ENCODE measurements around the gene SOX6. TPM values are rescaled to one million over a fixed set of nuclear protein-coding genes. Genes with fewer than 3 reads are reported as not detected.

SOX6 gene
- total RNA-seq, 4 donors from 2014 or later: 1.6 to 22.7 (median 6.9) TPM

DNA sequence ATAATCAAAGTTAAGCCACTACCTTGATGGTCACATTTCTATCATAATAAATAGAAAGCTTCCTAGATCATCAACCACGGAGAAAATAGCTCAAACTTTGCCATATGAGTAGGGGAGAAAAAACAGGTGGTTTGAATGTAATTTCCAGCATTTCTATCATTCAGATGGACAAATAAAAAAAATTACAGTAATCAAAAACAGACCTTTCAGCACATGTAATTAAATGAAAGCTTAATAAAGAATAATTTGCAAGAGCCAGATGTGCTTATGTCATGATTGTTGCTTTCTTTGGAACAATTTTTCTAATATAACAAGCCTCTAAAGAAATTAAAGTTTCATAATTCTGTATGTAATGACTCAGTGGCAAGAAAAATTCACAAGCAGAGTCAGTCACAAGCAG is 297.0 kb downstream of the SOX6 start:
- no peak overlapping the region for H3K4me3 ChIP-seq
- H3K27ac ChIP-seq: no peak overlapping the region
- WGBS, 2 donors (ENCODE audit: low coverage in 1 of 2): 75 to 84% methylated on average over 1 of the region's 1 CpG
- DNase-seq: no peak
- H3K36me3 ChIP-seq: no peaks in the 10 kb centered on the region
- intact Hi-C loops (cut with DNase I; ENCODE audit: low total_unique reads): no loop called here
- H3K27me3 ChIP-seq: no peaks in the 10 kb centered on the region
- H3K9me3 ChIP-seq: peaks cover 0 to 2% of the 10 kb centered on the region in 2 donors
- H3K4me1 ChIP-seq: no peaks in the 10 kb centered on the region
- in situ Hi-C loops (cut with MboI; ENCODE audit: low pct_ligation_motif_present in 1 of 4, low pct_unique_long_range_greater_than_20kb in 1 of 4, low sequenced_read_pairs in 3 of 4): no loop called here
- TF ChIP-seq POLR2A (IDR thresholded peaks at IDR 0.05) (no peak), EP300 (IDR thresholded peaks at IDR 0.05; ENCODE audit: low read depth) (no peak), POLR2AphosphoS5 (IDR thresholded peaks at IDR 0.05) (no peak)
- TF ChIP-seq, protein P1, sequence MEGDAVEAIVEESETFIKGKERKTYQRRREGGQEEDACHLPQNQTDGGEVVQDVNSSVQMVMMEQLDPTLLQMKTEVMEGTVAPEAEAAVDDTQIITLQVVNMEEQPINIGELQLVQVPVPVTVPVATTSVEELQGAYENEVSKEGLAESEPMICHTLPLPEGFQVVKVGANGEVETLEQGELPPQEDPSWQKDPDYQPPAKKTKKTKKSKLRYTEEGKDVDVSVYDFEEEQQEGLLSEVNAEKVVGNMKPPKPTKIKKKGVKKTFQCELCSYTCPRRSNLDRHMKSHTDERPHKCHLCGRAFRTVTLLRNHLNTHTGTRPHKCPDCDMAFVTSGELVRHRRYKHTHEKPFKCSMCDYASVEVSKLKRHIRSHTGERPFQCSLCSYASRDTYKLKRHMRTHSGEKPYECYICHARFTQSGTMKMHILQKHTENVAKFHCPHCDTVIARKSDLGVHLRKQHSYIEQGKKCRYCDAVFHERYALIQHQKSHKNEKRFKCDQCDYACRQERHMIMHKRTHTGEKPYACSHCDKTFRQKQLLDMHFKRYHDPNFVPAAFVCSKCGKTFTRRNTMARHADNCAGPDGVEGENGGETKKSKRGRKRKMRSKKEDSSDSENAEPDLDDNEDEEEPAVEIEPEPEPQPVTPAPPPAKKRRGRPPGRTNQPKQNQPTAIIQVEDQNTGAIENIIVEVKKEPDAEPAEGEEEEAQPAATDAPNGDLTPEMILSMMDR (IDR thresholded peaks at IDR 0.05): no peak

DNA sequence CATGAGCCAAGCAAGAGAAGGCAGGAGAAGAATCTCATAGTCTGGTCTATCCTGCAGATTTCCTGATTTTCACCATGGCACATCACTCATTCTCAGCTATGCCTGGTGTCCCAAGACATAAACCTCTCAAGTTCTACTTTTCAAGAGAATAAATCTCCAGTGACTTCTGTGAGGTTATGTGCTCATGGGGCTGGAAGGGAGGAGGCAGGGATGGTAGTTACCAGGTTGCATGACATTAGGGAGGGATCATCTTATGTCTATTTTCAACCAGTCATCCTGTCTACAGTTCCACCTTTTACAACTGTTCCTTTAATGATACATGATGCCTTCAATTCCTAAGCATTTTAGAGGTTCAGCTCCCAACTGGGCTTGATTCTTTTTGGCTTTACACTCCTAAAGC is 297.7 kb downstream of the SOX6 start:
- intact Hi-C loops (cut with DNase I; ENCODE audit: low total_unique reads): no loop called here
- no peak for TF ChIP-seq POLR2A (IDR thresholded peaks at IDR 0.05)
- TF ChIP-seq EP300 (IDR thresholded peaks at IDR 0.05; ENCODE audit: low read depth): no peak
- TF ChIP-seq POLR2AphosphoS5 (IDR thresholded peaks at IDR 0.05): no peak
- TF ChIP-seq, protein P1 (IDR thresholded peaks at IDR 0.05): no peak
- peaks cover 0 to 2% of the 10 kb centered on the region in 2 donors for H3K9me3 ChIP-seq
- H3K4me1 ChIP-seq: no peaks in the 10 kb centered on the region
- H3K27ac ChIP-seq: no peak overlapping the region
- no peak overlapping the region for H3K4me3 ChIP-seq
- H3K36me3 ChIP-seq: no peaks in the 10 kb centered on the region
- in situ Hi-C loops (cut with MboI; ENCODE audit: low pct_ligation_motif_present in 1 of 4, low pct_unique_long_range_greater_than_20kb in 1 of 4, low sequenced_read_pairs in 3 of 4): no loop called here
- no peaks in the 10 kb centered on the region for H3K27me3 ChIP-seq
- no peak for DNase-seq

DNA sequence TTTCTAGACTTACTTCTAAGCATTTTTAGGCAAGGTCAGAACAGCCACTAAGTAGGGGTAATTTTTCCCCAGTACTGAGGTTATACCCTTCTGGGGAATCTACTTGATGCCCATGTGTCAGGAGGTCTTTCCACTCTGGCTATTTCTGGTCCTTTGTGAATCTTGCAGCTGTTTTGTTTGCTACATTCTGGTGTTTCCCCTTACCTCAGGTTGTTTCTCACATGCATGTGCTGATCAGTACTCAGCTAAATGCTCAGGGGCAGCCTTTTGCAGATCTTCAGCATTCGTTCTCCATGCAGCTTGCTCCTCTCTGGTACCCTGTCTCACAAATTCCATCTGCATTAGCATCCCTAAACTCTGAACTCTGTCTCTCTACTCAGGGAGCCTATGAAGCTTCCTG is 303.6 kb downstream of the SOX6 start:
- Histone ChIP-seq H3K36me3 (no peaks in the 10 kb centered on the region), H3K27ac (no peak overlapping the region), H3K4me3 (no peak overlapping the region), H3K4me1 (no peaks in the 10 kb centered on the region), H3K27me3 (no peaks in the 10 kb centered on the region), H3K9me3 (no peaks in the 10 kb centered on the region)
- DNase-seq: no peak
- 85% methylated on average over 1 of the region's 1 CpG; no CpG with 5 or more reads in 1 of the 2 donors for WGBS, 2 donors (ENCODE audit: low coverage in 1 of 2)
- in situ Hi-C loops (cut with MboI; ENCODE audit: low pct_ligation_motif_present in 1 of 4, low pct_unique_long_range_greater_than_20kb in 1 of 4, low sequenced_read_pairs in 3 of 4) (no loop called here), intact Hi-C loops (cut with DNase I; ENCODE audit: low total_unique reads) (no loop called here)
- TF ChIP-seq EP300 (IDR thresholded peaks at IDR 0.05; ENCODE audit: low read depth) (no peak), POLR2AphosphoS5 (IDR thresholded peaks at IDR 0.05) (no peak), POLR2A (IDR thresholded peaks at IDR 0.05) (no peak)
- TF ChIP-seq, protein P1 (IDR thresholded peaks at IDR 0.05): no peak

DNA sequence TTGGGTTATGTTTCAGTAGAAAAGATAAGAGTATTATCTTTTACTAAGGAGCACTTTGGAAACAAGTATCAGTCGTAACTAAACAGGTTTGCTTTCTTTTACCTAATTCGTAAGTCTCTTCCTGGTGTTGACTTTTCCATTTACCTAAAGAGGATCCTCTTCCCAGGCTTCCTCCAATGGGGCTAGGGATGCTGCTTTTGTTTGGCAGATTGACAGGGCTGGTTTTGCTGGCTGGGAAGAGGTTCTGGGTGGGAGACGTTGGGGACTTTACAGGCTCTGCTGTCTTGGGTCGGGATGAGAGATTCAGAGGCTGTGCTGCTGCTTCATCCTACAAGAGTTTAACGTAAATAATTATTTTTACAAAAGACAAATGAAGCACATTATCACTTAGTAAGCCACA is 306.7 kb downstream of the SOX6 start:
- H3K27ac ChIP-seq: no peak overlapping the region
- H3K4me3 ChIP-seq: no peak overlapping the region
- no peaks in the 10 kb centered on the region for H3K9me3 ChIP-seq
- DNase-seq: no peak
- H3K4me1 ChIP-seq: no peaks in the 10 kb centered on the region
- no peaks in the 10 kb centered on the region for H3K36me3 ChIP-seq
- H3K27me3 ChIP-seq: no peaks in the 10 kb centered on the region
- WGBS, 2 donors (ENCODE audit: low coverage in 1 of 2): 78 to 79% methylated on average over 5 of the region's 5 CpGs
- no peak for TF ChIP-seq EP300 (IDR thresholded peaks at IDR 0.05; ENCODE audit: low read depth)
- no peak for TF ChIP-seq POLR2A (IDR thresholded peaks at IDR 0.05)
- intact Hi-C loops (cut with DNase I; ENCODE audit: low total_unique reads) (no loop called here), in situ Hi-C loops (cut with MboI; ENCODE audit: low pct_ligation_motif_present in 1 of 4, low pct_unique_long_range_greater_than_20kb in 1 of 4, low sequenced_read_pairs in 3 of 4) (no loop called here)

DNA sequence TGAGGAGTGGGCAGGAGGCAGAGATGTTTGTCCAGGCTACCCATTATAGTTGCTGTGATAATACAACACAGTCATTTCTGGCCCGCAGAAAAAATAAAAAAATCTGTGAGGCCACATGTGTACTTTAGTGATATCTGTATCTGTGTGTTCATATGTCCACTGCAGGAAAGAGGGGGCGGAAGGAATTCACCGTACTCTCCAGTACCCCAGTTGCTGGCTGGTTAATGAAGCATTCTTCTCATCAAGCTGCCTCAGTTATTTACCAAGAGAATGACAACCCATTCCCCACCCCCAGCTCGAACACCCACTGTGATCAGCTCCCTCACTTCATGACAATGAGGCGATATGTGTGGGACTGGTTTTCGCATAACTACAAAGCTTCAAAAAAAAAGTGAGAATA is 309.3 kb downstream of the SOX6 start:
- no peak for TF ChIP-seq EP300 (IDR thresholded peaks at IDR 0.05; ENCODE audit: low read depth)
- TF ChIP-seq POLR2A (IDR thresholded peaks at IDR 0.05): no peak
- no peak for TF ChIP-seq POLR2AphosphoS5 (IDR thresholded peaks at IDR 0.05)
- TF ChIP-seq, protein P1 (IDR thresholded peaks at IDR 0.05): no peak
- H3K36me3 ChIP-seq: no peaks in the 10 kb centered on the region
- no peak overlapping the region for H3K27ac ChIP-seq
- intact Hi-C loops (cut with DNase I; ENCODE audit: low total_unique reads): no loop called here
- 84 to 85% methylated on average over 2 to 6 of the region's 6 CpGs for WGBS, 2 donors (ENCODE audit: low coverage in 1 of 2)
- no peak overlapping the region for H3K4me3 ChIP-seq
- H3K4me1 ChIP-seq: no peaks in the 10 kb centered on the region
- in situ Hi-C loops (cut with MboI; ENCODE audit: low pct_ligation_motif_present in 1 of 4, low pct_unique_long_range_greater_than_20kb in 1 of 4, low sequenced_read_pairs in 3 of 4): no loop called here
- H3K9me3 ChIP-seq: no peaks in the 10 kb centered on the region
- DNase-seq: no peak
- no peaks in the 10 kb centered on the region for H3K27me3 ChIP-seq
